PC-9 (cell line): ENCODE measurements around the gene TMPO.

Experiments
- CTCF ChIP-seq: fragments of 200-600 bp; sonication (generic); conservative IDR thresholded peaks from 2 replicates; pipeline ENCODE4 v1.6.1; 2017; ENCODE audit warnings: mixed run types, antibody characterized with exemption, mild to moderate bottlenecking, moderate library complexity
- EZH2 ChIP-seq: fragments of 200-600 bp; sonication (generic); IDR thresholded peaks from 2 replicates; pipeline ENCODE4 v1.8.0; 2017; ENCODE audit warnings: antibody characterized with exemption, low read depth

- TF ChIP-seq CTCF (no peak), EZH2 (no peak)
Observed at GRCh38 chr12:98592825-98593322, 77.5 kb downstream of the TMPO start.
